8988T (cell line): Measurements from ENCODE around the gene BTBD6.

ENCODE experiments used
- DNase-seq: peaks from one replicate; pipeline ENCODE4 v3.0.0; 2011

BTBD6 gene

GRCh38 chr14:105211758-105212089 is 36.6 kb upstream of the BTBD6 start:
- DNase-seq: no peak

GRCh38 chr14:105212541-105213300 is 35.6 kb upstream of the BTBD6 start:
- DNase-seq: no peak

- no peak for DNase-seq
Measured at GRCh38 chr14:105213361-105213760, 35.0 kb upstream of the BTBD6 start.

GRCh38 chr14:105214324-105214915 is 33.9 kb upstream of the BTBD6 start:
- no peak for DNase-seq

GRCh38 chr14:105215602-105216001 is 32.7 kb upstream of the BTBD6 start:
- no peak for DNase-seq

GRCh38 chr14:105216490-105217247 is 31.7 kb upstream of the BTBD6 start:
- no peak for DNase-seq

- no peak for DNase-seq
Measured at GRCh38 chr14:105217774-105218173, 30.6 kb upstream of the BTBD6 start.

- no peak for DNase-seq
Measured at GRCh38 chr14:105218611-105219010, 29.7 kb upstream of the BTBD6 start.

- no peak for DNase-seq
Measured at GRCh38 chr14:105219043-105219612, 29.2 kb upstream of the BTBD6 start.

GRCh38 chr14:105219753-105220152 is 28.6 kb upstream of the BTBD6 start:
- no peak for DNase-seq

- DNase-seq: no peak
Measured at GRCh38 chr14:105220699-105221597, 27.4 kb upstream of the BTBD6 start.

- DNase-seq: no peak
Measured at GRCh38 chr14:105221598-105222178, 26.6 kb upstream of the BTBD6 start.

GRCh38 chr14:105223260-105223659 is 25.1 kb upstream of the BTBD6 start:
- no peak for DNase-seq

GRCh38 chr14:105223770-105224544 is 24.4 kb upstream of the BTBD6 start:
- DNase-seq: no peak

- DNase-seq: no peak
Measured at GRCh38 chr14:105224845-105225570, 23.3 kb upstream of the BTBD6 start.

- no peak for DNase-seq
Measured at GRCh38 chr14:105226198-105226597, 22.1 kb upstream of the BTBD6 start.

GRCh38 chr14:105227346-105227745 is 21.0 kb upstream of the BTBD6 start:
- no peak for DNase-seq

GRCh38 chr14:105228562-105228961 is 19.8 kb upstream of the BTBD6 start:
- DNase-seq: no peak

GRCh38 chr14:105229099-105229655 is 19.2 kb upstream of the BTBD6 start:
- DNase-seq: no peak

- DNase-seq: no peak
Measured at GRCh38 chr14:105240811-105241576, 7.3 kb upstream of the BTBD6 start.
